H1 (cell line): ENCODE measurements around the gene SLC13A4. TPM values are rescaled to one million over a fixed set of nuclear protein-coding genes. Genes with fewer than 3 reads are reported as not detected.

Experiments used
- HDAC6 ChIP-seq: IDR thresholded peaks from one replicate; pipeline ENCODE4 v1.7.1; 2012; ENCODE audit warnings: low read depth, mild to moderate bottlenecking, inconsistent platforms, low read length, moderate library complexity
- TEAD4 ChIP-seq: IDR thresholded peaks from 2 replicates; pipeline ENCODE4 v1.6.1; 2012; ENCODE audit warnings: low read depth, low read length, inconsistent platforms, mixed read lengths
- polyA plus RNA-seq, 7 experiments: library from polyadenylated mRNA; depleted of rRNA in 3 of 7; stranded (reverse) in 5 of 7; unstranded in 2 of 7; fragments of >200 nt in 5 of 7; fragments of 200-250 nt in 2 of 7; gene quantifications; 1 replicate in 5 of 7; 2 replicates in 1 of 7; 4 replicates in 1 of 7; pipeline versions ENCODE4 v1.2.1 to v1.2.3, GENCODE V29; 2011 to 2013; ENCODE audit warnings: missing spikeins in 2 of 7, mixed read lengths in 2 of 7
- total RNA-seq: library from RNA; stranded (reverse); fragmentation: NEBNext Ultra II Directional; extraction: Animal tissue kit (Norgen Biotek cat#: 25700); gene quantifications from 2 replicates; pipeline ENCODE4 v1.2.1, GENCODE V29; 2021
- TF ChIP-seq, protein P1 (sequence below): IDR thresholded peaks from 2 replicates; pipeline ENCODE4 v1.6.1; 2012; ENCODE audit warnings: low read length, inconsistent platforms

Gene SLC13A4
- total and polyA plus RNA-seq, 2 of the 8 experiments (the other 6 are each of a cell fraction or from before 2014, with no cell fraction given): 3.9 to 7.5 TPM

DNA sequence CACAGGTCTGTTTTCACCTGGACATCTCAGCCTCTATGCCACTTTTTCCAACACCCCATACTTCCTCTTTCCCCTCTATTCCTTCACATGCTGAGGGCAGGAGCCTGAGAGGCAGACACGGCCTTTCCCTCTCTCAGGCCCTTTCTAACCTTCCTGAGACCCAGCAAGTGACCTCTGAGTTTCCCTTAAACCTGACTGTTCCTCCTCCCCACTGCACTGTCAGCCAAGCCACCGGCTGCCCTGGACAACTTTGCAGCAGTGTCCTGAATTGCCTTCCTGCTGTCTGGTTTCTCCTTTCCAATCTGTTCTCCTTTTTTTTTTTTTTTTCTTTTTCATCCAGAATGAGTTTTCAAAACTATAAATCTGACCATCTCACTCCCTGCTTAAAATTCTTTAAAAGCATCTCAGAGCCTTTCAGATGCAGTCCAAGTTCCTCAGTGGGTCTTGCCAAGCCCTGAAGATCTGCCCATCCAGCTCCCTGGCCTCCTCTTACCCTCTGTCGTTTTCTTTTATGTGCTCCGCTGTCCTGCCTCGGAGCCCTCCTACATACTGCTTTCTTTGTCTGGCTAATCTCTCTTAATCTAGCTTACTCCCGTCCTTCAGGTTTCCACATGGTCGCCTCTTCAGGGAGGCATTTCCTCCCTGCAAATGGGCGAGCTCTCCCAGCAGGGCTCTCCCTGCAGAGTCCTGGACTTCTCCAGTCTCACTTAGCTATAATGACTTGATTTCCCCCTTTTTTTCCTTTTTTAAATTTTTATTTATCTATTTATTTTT is 30.5 kb downstream of the SLC13A4 start (continued):
- no peak for TF ChIP-seq TEAD4
- no peak for TF ChIP-seq HDAC6
- TF ChIP-seq, protein P1, sequence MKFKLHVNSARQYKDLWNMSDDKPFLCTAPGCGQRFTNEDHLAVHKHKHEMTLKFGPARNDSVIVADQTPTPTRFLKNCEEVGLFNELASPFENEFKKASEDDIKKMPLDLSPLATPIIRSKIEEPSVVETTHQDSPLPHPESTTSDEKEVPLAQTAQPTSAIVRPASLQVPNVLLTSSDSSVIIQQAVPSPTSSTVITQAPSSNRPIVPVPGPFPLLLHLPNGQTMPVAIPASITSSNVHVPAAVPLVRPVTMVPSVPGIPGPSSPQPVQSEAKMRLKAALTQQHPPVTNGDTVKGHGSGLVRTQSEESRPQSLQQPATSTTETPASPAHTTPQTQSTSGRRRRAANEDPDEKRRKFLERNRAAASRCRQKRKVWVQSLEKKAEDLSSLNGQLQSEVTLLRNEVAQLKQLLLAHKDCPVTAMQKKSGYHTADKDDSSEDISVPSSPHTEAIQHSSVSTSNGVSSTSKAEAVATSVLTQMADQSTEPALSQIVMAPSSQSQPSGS: no peak
